Skeletal muscle satellite cell (primary cell): ENCODE results near the gene TOR4A.
"Not testable (repeated sequence)": the region's sequence is repeated elsewhere in the genome, so short reads cannot be mapped to it uniquely, and the experiment has no call there.

Experiments
- H3K27me3 ChIP-seq: 2 replicates; pipeline ENCODE4 v1.7.0; 2013; ENCODE audit warnings: low read length; ENCODE audit not compliant: control insufficient read depth, insufficient read depth
- H3K36me3 ChIP-seq: 2 replicates; pipeline ENCODE4 v1.7.0; 2013; ENCODE audit warnings: mild to moderate bottlenecking, control low read depth, low read length; ENCODE audit not compliant: insufficient read depth
- H3K4me1 ChIP-seq: 2 replicates; pipeline ENCODE4 v1.7.0; 2013; ENCODE audit warnings: low read length; ENCODE audit not compliant: control insufficient read depth, insufficient read depth
- H3K4me2 ChIP-seq: 2 replicates; pipeline ENCODE4 v1.7.0; 2013; ENCODE audit warnings: mild to moderate bottlenecking, low read length
- H3K4me3 ChIP-seq: 2 replicates; pipeline ENCODE4 v1.7.0; 2013; ENCODE audit warnings: low read length
- H3K9ac ChIP-seq: 2 replicates; pipeline ENCODE4 v1.7.0; 2013; ENCODE audit warnings: mild to moderate bottlenecking, low read depth, low read length, moderate library complexity
- H3K9me3 ChIP-seq: replicated peaks from 2 replicates; pipeline ENCODE4 v1.7.0; 2013; ENCODE audit warnings: mild to moderate bottlenecking, control low read depth, low read length

Gene TOR4A

GRCh38 chr9:137262173-137262908 is 15.2 kb upstream of the TOR4A start:
- not testable (repeated sequence) for H3K9me3 ChIP-seq, H3K4me1 ChIP-seq
- H3K36me3 ChIP-seq: peaks cover 45% of the 10 kb centered on the region

GRCh38 chr9:137262909-137263285 is 14.6 kb upstream of the TOR4A start:
- peaks cover 2% of the 10 kb centered on the region for H3K4me1 ChIP-seq
- no peak overlapping the region for H3K4me2 ChIP-seq
- no peak overlapping the region for H3K9ac ChIP-seq
- peaks cover 48% of the 10 kb centered on the region for H3K36me3 ChIP-seq
- no peaks in the 10 kb centered on the region for H3K9me3 ChIP-seq
- no peaks in the 10 kb centered on the region for H3K27me3 ChIP-seq
- no peak overlapping the region for H3K4me3 ChIP-seq

More at GRCh38 chr9:137262173-137262908, 15.2 kb upstream of the TOR4A start:
- H3K9ac ChIP-seq, H3K4me2 ChIP-seq, H3K4me3 ChIP-seq, H3K27me3 ChIP-seq: not testable (repeated sequence)

- Histone ChIP-seq H3K9me3 (no peaks in the 10 kb centered on the region), H3K4me1 (peaks cover 2% of the 10 kb centered on the region), H3K4me2 (no peak overlapping the region), H3K27me3 (no peaks in the 10 kb centered on the region), H3K4me3 (no peak overlapping the region), H3K36me3 (peaks cover 50% of the 10 kb centered on the region), H3K9ac (no peak overlapping the region)
Measured at GRCh38 chr9:137263506-137263905, 14.0 kb upstream of the TOR4A start.

GRCh38 chr9:137264067-137264466 is 13.5 kb upstream of the TOR4A start:
- Histone ChIP-seq H3K27me3 (no peaks in the 10 kb centered on the region), H3K4me2 (no peak overlapping the region), H3K4me1 (peaks cover 5% of the 10 kb centered on the region), H3K4me3 (no peak overlapping the region), H3K9me3 (no peaks in the 10 kb centered on the region), H3K9ac (no peak overlapping the region), H3K36me3 (peaks cover 50% of the 10 kb centered on the region)

GRCh38 chr9:137265496-137266161 is 11.9 kb upstream of the TOR4A start:
- no peaks in the 10 kb centered on the region for H3K27me3 ChIP-seq
- H3K4me3 ChIP-seq: no peak overlapping the region
- H3K4me1 ChIP-seq: peaks cover 5% of the 10 kb centered on the region
- no peak overlapping the region for H3K9ac ChIP-seq
- no peak overlapping the region for H3K4me2 ChIP-seq
- H3K9me3 ChIP-seq: no peaks in the 10 kb centered on the region
- peaks cover 56% of the 10 kb centered on the region for H3K36me3 ChIP-seq

GRCh38 chr9:137266162-137266527 is 11.4 kb upstream of the TOR4A start:
- peaks cover 59% of the 10 kb centered on the region for H3K36me3 ChIP-seq
- no peak overlapping the region for H3K4me3 ChIP-seq
- no peak overlapping the region for H3K9ac ChIP-seq
- H3K4me2 ChIP-seq: no peak overlapping the region
- H3K9me3 ChIP-seq: no peaks in the 10 kb centered on the region
- H3K4me1 ChIP-seq: peaks cover 5% of the 10 kb centered on the region
- no peaks in the 10 kb centered on the region for H3K27me3 ChIP-seq

- peaks cover 5% of the 10 kb centered on the region for H3K4me1 ChIP-seq
- H3K9me3 ChIP-seq: no peaks in the 10 kb centered on the region
- H3K4me2 ChIP-seq: no peak overlapping the region
- H3K4me3 ChIP-seq: no peak overlapping the region
- no peaks in the 10 kb centered on the region for H3K27me3 ChIP-seq
- no peak overlapping the region for H3K9ac ChIP-seq
- H3K36me3 ChIP-seq: peaks cover 62% of the 10 kb centered on the region
Measured at GRCh38 chr9:137266585-137267453, 10.7 kb upstream of the TOR4A start.

- Histone ChIP-seq H3K27me3 (no peaks in the 10 kb centered on the region), H3K9me3 (no peaks in the 10 kb centered on the region), H3K4me2 (no peak overlapping the region), H3K4me1 (peaks cover 3% of the 10 kb centered on the region), H3K4me3 (no peak overlapping the region), H3K9ac (no peak overlapping the region), H3K36me3 (peaks cover 65% of the 10 kb centered on the region)
Measured at GRCh38 chr9:137267933-137268355, 9.6 kb upstream of the TOR4A start.

GRCh38 chr9:137268538-137269201 is 8.9 kb upstream of the TOR4A start:
- Histone ChIP-seq H3K4me2 (no peak overlapping the region), H3K9ac (no peak overlapping the region), H3K4me1 (peaks cover 3% of the 10 kb centered on the region), H3K4me3 (no peak overlapping the region), H3K27me3 (no peaks in the 10 kb centered on the region), H3K9me3 (no peaks in the 10 kb centered on the region), H3K36me3 (peaks cover 68% of the 10 kb centered on the region)

GRCh38 chr9:137269231-137269772 is 8.2 kb upstream of the TOR4A start:
- no peak overlapping the region for H3K9ac ChIP-seq
- H3K27me3 ChIP-seq: no peaks in the 10 kb centered on the region
- H3K4me3 ChIP-seq: no peak overlapping the region
- no peak overlapping the region for H3K4me2 ChIP-seq
- H3K4me1 ChIP-seq: peaks cover 3% of the 10 kb centered on the region
- H3K9me3 ChIP-seq: no peaks in the 10 kb centered on the region
- peaks cover 62% of the 10 kb centered on the region for H3K36me3 ChIP-seq
